GM12878 (cell line): ENCODE measurements around the gene C1orf146. TPM values are rescaled to one million over a fixed set of nuclear protein-coding genes. Genes with fewer than 3 reads are reported as not detected.

Source experiments
- ATAC-seq: fragments of 200-7000 bp; cut with Tn5 transposase; 3 replicates; pipeline ENCODE4 v1.9.1; 2020; ENCODE audit warnings: mild to moderate bottlenecking, moderate library complexity
- BruUV-seq: library from RNA; stranded (reverse); fragments of 400-500 nt; replicated peaks from 2 replicates; lab custom pipeline; 2021; lab: Mats Ljungman, UMichigan
- CTCF ChIA-PET: fragments of 300-600 bp; sonication (Branson Sonifier 250); formaldehyde crosslinking; extraction: SDS; loops from one replicate; lab custom pipeline; 2021; ENCODE audit warnings: inconsistent platforms; lab: Yijun Ruan, JAX
- POLR2A ChIA-PET: fragments of 350-600 bp; formaldehyde crosslinking; extraction: SDS; loops from one replicate; lab custom pipeline; 2021; ENCODE audit warnings: inconsistent platforms; lab: Charles Lee
- RAD21 ChIA-PET: fragments of 300-600 bp; sonication (Branson Sonifier 250); formaldehyde crosslinking; loops from one replicate; lab custom pipeline; 2023; ENCODE audit warnings: antibody characterized with exemption; ENCODE audit not compliant: unreplicated experiment; lab: Charles Lee
- SMC1A ChIA-PET: fragments of 300-600 bp; sonication (Branson Sonifier 250); formaldehyde crosslinking; loops from one replicate; lab custom pipeline; 2023; ENCODE audit not compliant: unreplicated experiment, uncharacterized antibody; lab: Charles Lee
- DNase-seq: peaks from one replicate; pipeline ENCODE4 v3.0.0-alpha.2; 2011; ENCODE audit warnings: low read depth, low spot score
- FAIRE-seq: peaks from 3 replicates; lab custom pipeline; 2011; peaks lifted over from hg19 to GRCh38; lab: Jason Lieb, UNC
- H2AFZ ChIP-seq: 2 replicates; pipeline ENCODE4 v1.6.0; 2011; ENCODE audit warnings: low read depth, low read length, control low read depth; ENCODE audit not compliant: control insufficient read depth
- H3K27ac ChIP-seq: 2 replicates; pipeline ENCODE4 v1.5.1; 2011; ENCODE audit warnings: control low read depth; ENCODE audit not compliant: control insufficient read depth, insufficient read depth
- H3K27me3 ChIP-seq, 2 experiments: replicated peaks in 1 of 2; 2 replicates each; pipeline versions ENCODE4 v1.6.0 to v1.6.1; 2011; ENCODE audit warnings: low read length in 1 of 2; ENCODE audit not compliant: control insufficient read depth in 2 of 2, insufficient read depth in 2 of 2
- H3K36me3 ChIP-seq, 2 experiments: 2 replicates each; pipeline ENCODE4 v1.5.1; 2011; ENCODE audit warnings: low read length in 1 of 2; ENCODE audit not compliant: control insufficient read depth in 2 of 2, insufficient read depth in 2 of 2
- H3K4me1 ChIP-seq: 2 replicates; pipeline ENCODE4 v1.6.1; 2011; ENCODE audit warnings: mild to moderate bottlenecking, low read length, moderate library complexity, mixed read lengths; ENCODE audit not compliant: control insufficient read depth, insufficient read depth
- H3K4me2 ChIP-seq: 2 replicates; pipeline ENCODE4 v1.6.0; 2011; ENCODE audit warnings: control low read depth; ENCODE audit not compliant: control insufficient read depth, insufficient read depth
- H3K4me3 ChIP-seq: fragments of 200-600 bp; sonication (generic); 2 replicates; pipeline ENCODE4 v1.5.1; 2016
- H3K79me2 ChIP-seq: 2 replicates; pipeline ENCODE4 v1.6.0; 2011; ENCODE audit warnings: low read length; ENCODE audit not compliant: control insufficient read depth, insufficient read depth
- H3K9ac ChIP-seq: 2 replicates; pipeline ENCODE4 v1.8.0; 2011; ENCODE audit warnings: low read length, control low read depth, mixed read lengths; ENCODE audit not compliant: control insufficient read depth, insufficient read depth
- H3K9me3 ChIP-seq: replicated peaks from 3 replicates; pipeline ENCODE4 v1.5.1; 2011; ENCODE audit warnings: mild to moderate bottlenecking, low read length; ENCODE audit not compliant: control insufficient read depth, insufficient read depth
- H4K20me1 ChIP-seq: 2 replicates; pipeline ENCODE4 v1.6.0; 2011; ENCODE audit not compliant: control insufficient read depth, insufficient read depth
- CBFB ChIP-seq: IDR thresholded peaks from 2 replicates; pipeline ENCODE4 v1.6.1; 2016; ENCODE audit warnings: antibody characterized with exemption, low read depth
- EED ChIP-seq: sonication (generic); IDR thresholded peaks from 2 replicates; pipeline ENCODE4 v1.6.1; 2016; ENCODE audit warnings: antibody characterized with exemption, low read depth
- HDAC6 ChIP-seq: fragments of 200-600 bp; sonication (generic); IDR thresholded peaks from one replicate; pipeline ENCODE4 v1.8.0; 2017; ENCODE audit warnings: antibody characterized with exemption; ENCODE audit not compliant: unreplicated experiment
- IKZF2 ChIP-seq, 2 experiments: fragments of 450-650 bp; IDR thresholded peaks; 2 replicates each; pipeline ENCODE4 v1.6.1; 2017; ENCODE audit warnings: mild to moderate bottlenecking in 2 of 2, moderate library complexity in 2 of 2
- IRF4 ChIP-seq: IDR thresholded peaks from 2 replicates; pipeline ENCODE4 v1.6.1; 2011; ENCODE audit warnings: low read depth, low read length
- KAT2A ChIP-seq: conservative IDR thresholded peaks from 2 replicates; pipeline ENCODE4 v1.6.1; 2011; ENCODE audit warnings: low read depth, low read length; ENCODE audit not compliant: control insufficient read depth
- NR2C1 ChIP-seq: fragments of 450-650 bp; IDR thresholded peaks from 2 replicates; pipeline ENCODE4 v1.6.1; 2017; ENCODE audit warnings: antibody characterized with exemption, mild to moderate bottlenecking, moderate library complexity
- RAD21 ChIP-seq: IDR thresholded peaks from 2 replicates; pipeline ENCODE4 v1.6.1; 2011; ENCODE audit warnings: mild to moderate bottlenecking, low read depth, low read length, moderate library complexity; ENCODE audit not compliant: insufficient read depth
- WGBS: methylation state at CpG from one replicate; pipeline ENCODE4 v1.1.6; 2016; ENCODE audit warnings: low lambda C conversion rate; ENCODE audit not compliant: insufficient replicate concordance, insufficient coverage; ENCODE audit errors: missing lambda C conversion rate; 5-methylcytosine and 5-hydroxymethylcytosine counted together
- in situ Hi-C: fragments of 300-500 bp; cut with MboI; formaldehyde crosslinking; loops from 9 replicates; pipeline ENCODE4 v1.14.3; 2018; ENCODE audit warnings: mixed read lengths
- intact Hi-C: fragments of 100-400 bp; cut with micrococcal nuclease; formaldehyde crosslinking; loops from one replicate; pipeline ENCODE4 v1.14.2; 2022; ENCODE audit not compliant: unreplicated experiment
- polyA plus RNA-seq, 11 experiments: library from polyadenylated mRNA; depleted of rRNA in 4 of 11; unstranded in 6 of 11; stranded (reverse) in 5 of 11; fragments of >200 nt; fragmentation: Nextera tagmentation in 4 of 11; fragmentation: Illumina TruSeq in 1 of 11; extraction: Ambion mirVana in 4 of 11; extraction: Trizol in 1 of 11; gene quantifications; 1 replicate in 1 of 11; 2 replicates in 10 of 11; pipeline versions ENCODE4 v1.2.1 to v1.2.3, GENCODE V29; 2011 to 2016; ENCODE audit warnings: inconsistent platforms in 2 of 11, missing spikeins in 2 of 11, low read depth in 1 of 11
- total RNA-seq, 4 experiments: library from RNA; depleted of rRNA in 3 of 4; stranded (reverse); fragments of >200 nt in 3 of 4; fragmentation: Illumina TruSeq in 1 of 4; extraction: Trizol in 1 of 4; gene quantifications; 2 replicates each; pipeline versions ENCODE4 v1.2.1 to v1.2.3, GENCODE V29; 2013 to 2021
- TF ChIP-seq, protein P1 (sequence below): IDR thresholded peaks from 2 replicates; pipeline ENCODE4 v1.6.1; 2012; ENCODE audit warnings: improper control_type of control experiment, low read depth, low read length; ENCODE audit not compliant: insufficient replicate concordance
- TF ChIP-seq, protein P2 (sequence below): fragments of 450-650 bp; IDR thresholded peaks from 2 replicates; pipeline ENCODE4 v1.6.1; 2017; ENCODE audit warnings: mild to moderate bottlenecking, low read depth, inconsistent platforms; ENCODE audit not compliant: poor library complexity, severe bottlenecking
- TF ChIP-seq, protein P3 (sequence below): IDR thresholded peaks from 2 replicates; pipeline ENCODE4 v1.6.1; 2011; ENCODE audit warnings: mild to moderate bottlenecking, low read depth, low read length, moderate library complexity; ENCODE audit not compliant: insufficient replicate concordance
- TF ChIP-seq, protein P4 (sequence below): IDR thresholded peaks from 2 replicates; pipeline ENCODE4 v1.6.1; 2012; ENCODE audit warnings: low read depth, low read length, improper control_type of control experiment

Gene C1orf146
- total and polyA plus RNA-seq, 10 of the 15 experiments (the other 5 are each of a cell fraction or from before 2014, with no cell fraction given) = not detected

DNA sequence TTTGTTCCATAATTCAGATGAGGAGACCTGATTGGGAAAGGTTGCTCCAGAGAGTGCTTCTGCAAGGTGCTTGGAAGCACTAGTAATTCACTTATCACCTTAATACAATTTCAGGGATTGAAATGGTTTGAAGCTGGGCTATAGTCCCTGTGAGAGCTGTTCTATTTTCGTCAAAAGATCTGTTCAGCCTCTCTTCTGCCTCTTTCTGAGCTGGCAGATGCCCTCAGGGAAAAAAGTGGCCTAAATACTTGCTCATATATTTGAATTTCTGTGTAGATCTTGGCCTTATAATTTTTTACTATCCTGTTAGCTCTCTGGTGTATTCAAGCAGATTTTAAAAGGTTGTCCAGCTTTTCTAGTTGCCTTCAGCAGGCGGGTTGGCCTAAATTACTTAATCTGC is 22.3 kb downstream of the C1orf146 start:
- H3K9me3 ChIP-seq = no peaks in the 10 kb centered on the region
- ChIA-PET RAD21 (no interaction called here), CTCF (interaction anchor here (1.2 kb wide), 1 partner anchor 10 kb away, joined by 3 read pairs; no protein-coding TSS in a partner anchor), SMC1A (interaction anchor here (1.0 to 1.5 kb wide), 2 partner anchors 9 to 551 kb away, joined by 4 read pairs; no protein-coding TSS in a partner anchor), POLR2A (no interaction called here)
- H2AFZ ChIP-seq = no peak overlapping the region
- H3K4me3 ChIP-seq = no peak overlapping the region
- H4K20me1 ChIP-seq = no peaks in the 10 kb centered on the region
- H3K36me3 ChIP-seq = no peaks in the 10 kb centered on the region
- 18% methylated on average over 2 of the region's 2 CpGs for WGBS
- no peaks in the 10 kb centered on the region for H3K27me3 ChIP-seq
- H3K9ac ChIP-seq = no peak overlapping the region
- no TSS peak for BruUV-seq
- TF ChIP-seq CBFB (no peak), NR2C1 (no peak), IRF4 (no peak), HDAC6 (no peak), IKZF2 (IDR thresholded peaks at IDR 0.05) (no peak), RAD21 (no peak), EED (no peak), KAT2A (no peak)
- TF ChIP-seq, protein P1, sequence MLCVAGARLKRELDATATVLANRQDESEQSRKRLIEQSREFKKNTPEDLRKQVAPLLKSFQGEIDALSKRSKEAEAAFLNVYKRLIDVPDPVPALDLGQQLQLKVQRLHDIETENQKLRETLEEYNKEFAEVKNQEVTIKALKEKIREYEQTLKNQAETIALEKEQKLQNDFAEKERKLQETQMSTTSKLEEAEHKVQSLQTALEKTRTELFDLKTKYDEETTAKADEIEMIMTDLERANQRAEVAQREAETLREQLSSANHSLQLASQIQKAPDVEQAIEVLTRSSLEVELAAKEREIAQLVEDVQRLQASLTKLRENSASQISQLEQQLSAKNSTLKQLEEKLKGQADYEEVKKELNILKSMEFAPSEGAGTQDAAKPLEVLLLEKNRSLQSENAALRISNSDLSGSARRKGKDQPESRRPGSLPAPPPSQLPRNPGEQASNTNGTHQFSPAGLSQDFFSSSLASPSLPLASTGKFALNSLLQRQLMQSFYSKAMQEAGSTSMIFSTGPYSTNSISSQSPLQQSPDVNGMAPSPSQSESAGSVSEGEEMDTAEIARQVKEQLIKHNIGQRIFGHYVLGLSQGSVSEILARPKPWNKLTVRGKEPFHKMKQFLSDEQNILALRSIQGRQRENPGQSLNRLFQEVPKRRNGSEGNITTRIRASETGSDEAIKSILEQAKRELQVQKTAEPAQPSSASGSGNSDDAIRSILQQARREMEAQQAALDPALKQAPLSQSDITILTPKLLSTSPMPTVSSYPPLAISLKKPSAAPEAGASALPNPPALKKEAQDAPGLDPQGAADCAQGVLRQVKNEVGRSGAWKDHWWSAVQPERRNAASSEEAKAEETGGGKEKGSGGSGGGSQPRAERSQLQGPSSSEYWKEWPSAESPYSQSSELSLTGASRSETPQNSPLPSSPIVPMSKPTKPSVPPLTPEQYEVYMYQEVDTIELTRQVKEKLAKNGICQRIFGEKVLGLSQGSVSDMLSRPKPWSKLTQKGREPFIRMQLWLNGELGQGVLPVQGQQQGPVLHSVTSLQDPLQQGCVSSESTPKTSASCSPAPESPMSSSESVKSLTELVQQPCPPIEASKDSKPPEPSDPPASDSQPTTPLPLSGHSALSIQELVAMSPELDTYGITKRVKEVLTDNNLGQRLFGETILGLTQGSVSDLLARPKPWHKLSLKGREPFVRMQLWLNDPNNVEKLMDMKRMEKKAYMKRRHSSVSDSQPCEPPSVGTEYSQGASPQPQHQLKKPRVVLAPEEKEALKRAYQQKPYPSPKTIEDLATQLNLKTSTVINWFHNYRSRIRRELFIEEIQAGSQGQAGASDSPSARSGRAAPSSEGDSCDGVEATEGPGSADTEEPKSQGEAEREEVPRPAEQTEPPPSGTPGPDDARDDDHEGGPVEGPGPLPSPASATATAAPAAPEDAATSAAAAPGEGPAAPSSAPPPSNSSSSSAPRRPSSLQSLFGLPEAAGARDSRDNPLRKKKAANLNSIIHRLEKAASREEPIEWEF = no peak
- TF ChIP-seq, protein P2, sequence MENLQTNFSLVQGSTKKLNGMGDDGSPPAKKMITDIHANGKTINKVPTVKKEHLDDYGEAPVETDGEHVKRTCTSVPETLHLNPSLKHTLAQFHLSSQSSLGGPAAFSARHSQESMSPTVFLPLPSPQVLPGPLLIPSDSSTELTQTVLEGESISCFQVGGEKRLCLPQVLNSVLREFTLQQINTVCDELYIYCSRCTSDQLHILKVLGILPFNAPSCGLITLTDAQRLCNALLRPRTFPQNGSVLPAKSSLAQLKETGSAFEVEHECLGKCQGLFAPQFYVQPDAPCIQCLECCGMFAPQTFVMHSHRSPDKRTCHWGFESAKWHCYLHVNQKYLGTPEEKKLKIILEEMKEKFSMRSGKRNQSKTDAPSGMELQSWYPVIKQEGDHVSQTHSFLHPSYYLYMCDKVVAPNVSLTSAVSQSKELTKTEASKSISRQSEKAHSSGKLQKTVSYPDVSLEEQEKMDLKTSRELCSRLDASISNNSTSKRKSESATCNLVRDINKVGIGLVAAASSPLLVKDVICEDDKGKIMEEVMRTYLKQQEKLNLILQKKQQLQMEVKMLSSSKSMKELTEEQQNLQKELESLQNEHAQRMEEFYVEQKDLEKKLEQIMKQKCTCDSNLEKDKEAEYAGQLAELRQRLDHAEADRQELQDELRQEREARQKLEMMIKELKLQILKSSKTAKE = no peak
- TF ChIP-seq, protein P3, sequence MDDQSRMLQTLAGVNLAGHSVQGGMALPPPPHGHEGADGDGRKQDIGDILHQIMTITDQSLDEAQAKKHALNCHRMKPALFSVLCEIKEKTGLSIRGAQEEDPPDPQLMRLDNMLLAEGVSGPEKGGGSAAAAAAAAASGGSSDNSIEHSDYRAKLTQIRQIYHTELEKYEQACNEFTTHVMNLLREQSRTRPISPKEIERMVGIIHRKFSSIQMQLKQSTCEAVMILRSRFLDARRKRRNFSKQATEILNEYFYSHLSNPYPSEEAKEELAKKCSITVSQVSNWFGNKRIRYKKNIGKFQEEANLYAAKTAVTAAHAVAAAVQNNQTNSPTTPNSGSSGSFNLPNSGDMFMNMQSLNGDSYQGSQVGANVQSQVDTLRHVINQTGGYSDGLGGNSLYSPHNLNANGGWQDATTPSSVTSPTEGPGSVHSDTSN = no peak
- TF ChIP-seq, protein P4, sequence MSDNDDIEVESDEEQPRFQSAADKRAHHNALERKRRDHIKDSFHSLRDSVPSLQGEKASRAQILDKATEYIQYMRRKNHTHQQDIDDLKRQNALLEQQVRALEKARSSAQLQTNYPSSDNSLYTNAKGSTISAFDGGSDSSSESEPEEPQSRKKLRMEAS = no peak
- no peak for ATAC-seq
- H3K4me2 ChIP-seq = no peak overlapping the region
- in situ Hi-C loops (no loop called here), intact Hi-C loops (no loop called here)
- DNase-seq = no peak
- H3K4me1 ChIP-seq = no peaks in the 10 kb centered on the region
- no peaks in the 10 kb centered on the region for H3K79me2 ChIP-seq
- no peak for FAIRE-seq
- H3K27ac ChIP-seq = no peak overlapping the region
